Measurements from ENCODE around the gene SETSIP.

SETSIP gene

DNA sequence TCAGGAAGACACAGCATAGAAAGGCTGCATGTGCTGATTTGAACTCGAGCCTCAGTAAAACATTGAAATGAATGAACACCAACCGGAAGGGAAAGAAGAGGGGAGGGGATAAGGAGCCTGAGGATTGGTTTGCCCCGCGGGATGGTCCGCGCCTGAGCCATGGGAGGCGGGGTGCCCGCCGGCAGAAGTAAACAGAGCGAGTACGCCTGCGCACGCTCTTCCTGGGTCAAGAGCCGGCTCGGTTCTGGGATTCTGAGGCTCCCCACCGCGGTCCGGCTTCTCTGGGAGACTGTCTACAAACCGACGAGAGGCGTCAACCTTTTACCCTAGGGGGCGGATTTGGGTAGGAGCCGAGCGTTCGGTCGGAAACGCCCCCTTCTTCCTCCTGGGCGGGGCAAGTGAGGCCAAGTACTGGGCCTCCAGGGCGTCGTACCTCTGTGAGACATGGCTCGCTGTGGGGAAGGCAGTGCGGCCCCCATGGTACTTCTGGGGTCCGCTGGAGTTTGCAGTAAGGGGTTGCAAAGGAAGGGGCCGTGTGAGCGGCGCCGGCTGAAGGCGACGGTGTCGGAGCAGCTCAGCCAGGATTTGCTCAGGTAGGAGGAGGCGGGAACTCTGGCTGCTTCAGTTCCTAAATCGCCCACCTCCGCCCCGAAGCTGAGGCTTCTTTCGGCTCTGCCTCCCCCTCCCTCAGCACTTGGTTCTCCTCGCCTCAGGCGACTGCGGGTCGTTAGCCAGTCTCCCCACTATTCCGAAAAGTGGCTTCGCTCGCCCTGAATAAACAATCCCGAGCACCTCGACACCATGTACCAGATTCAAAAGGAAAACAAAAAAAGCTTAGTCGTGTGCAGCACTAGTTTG is 5.1 kb upstream of the SETSIP start, which contains the start of gene BTBD8 (continued):
- TF ChIP-seq ZNF658 (tag by site-specific recombination; IDR thresholded peaks at IDR 0.05), result no peak
- TF ChIP-seq ZNF510 (tag by site-specific recombination; IDR thresholded peaks at IDR 0.05; ENCODE audit: insufficient replicate concordance), result no peak
- TF ChIP-seq ZFP69B (tag by site-specific recombination; IDR thresholded peaks at IDR 0.05), result no peak
- no peak for TF ChIP-seq ZNF311 (tag by site-specific recombination; IDR thresholded peaks at IDR 0.05; ENCODE audit: borderline replicate concordance)
- TF ChIP-seq, protein P1, sequence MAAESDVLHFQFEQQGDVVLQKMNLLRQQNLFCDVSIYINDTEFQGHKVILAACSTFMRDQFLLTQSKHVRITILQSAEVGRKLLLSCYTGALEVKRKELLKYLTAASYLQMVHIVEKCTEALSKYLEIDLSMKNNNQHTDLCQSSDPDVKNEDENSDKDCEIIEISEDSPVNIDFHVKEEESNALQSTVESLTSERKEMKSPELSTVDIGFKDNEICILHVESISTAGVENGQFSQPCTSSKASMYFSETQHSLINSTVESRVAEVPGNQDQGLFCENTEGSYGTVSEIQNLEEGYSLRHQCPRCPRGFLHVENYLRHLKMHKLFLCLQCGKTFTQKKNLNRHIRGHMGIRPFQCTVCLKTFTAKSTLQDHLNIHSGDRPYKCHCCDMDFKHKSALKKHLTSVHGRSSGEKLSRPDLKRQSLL (tag by site-specific recombination; IDR thresholded peaks at IDR 0.05), result peak; percentile 85

DNA sequence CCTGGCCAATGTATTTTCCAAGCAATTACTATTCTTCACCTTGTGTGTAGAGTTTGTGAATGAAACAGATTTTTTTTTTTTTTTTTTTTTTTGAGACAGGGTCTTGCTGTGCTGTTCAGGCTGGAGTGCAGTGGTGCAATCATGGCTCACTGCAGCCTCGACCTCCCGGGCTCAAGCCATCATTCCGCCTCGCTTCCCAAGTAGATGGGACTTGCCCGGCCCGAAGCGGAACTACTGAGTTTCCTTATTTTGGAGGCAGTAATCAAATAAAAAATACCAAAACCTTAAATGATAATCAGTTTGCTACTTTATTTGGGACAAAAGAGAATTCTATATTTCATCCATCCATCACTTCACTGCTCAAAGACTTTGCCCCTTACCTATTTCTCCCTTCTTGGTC is 4.2 kb upstream of the SETSIP start:
- H3K36me3 ChIP-seq (ENCODE audit: control insufficient read depth in 2 of 2, insufficient read depth in 1 of 2, low read length in 2 of 2), result no peaks in the 10 kb centered on the region
- TF ChIP-seq ZNF221 (tag by site-specific recombination; IDR thresholded peaks at IDR 0.05; ENCODE audit: borderline replicate concordance), result no peak
- no peak for TF ChIP-seq ZNF501 (tag by site-specific recombination; IDR thresholded peaks at IDR 0.05)
- TF ChIP-seq, protein P2, sequence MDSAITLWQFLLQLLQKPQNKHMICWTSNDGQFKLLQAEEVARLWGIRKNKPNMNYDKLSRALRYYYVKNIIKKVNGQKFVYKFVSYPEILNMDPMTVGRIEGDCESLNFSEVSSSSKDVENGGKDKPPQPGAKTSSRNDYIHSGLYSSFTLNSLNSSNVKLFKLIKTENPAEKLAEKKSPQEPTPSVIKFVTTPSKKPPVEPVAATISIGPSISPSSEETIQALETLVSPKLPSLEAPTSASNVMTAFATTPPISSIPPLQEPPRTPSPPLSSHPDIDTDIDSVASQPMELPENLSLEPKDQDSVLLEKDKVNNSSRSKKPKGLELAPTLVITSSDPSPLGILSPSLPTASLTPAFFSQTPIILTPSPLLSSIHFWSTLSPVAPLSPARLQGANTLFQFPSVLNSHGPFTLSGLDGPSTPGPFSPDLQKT (IDR thresholded peaks at IDR 0.05; ENCODE audit: borderline replicate concordance, low read depth, low read length), result no peak
- no peak for TF ChIP-seq KLF7 (tag by site-specific recombination; IDR thresholded peaks at IDR 0.05; ENCODE audit: borderline replicate concordance)
- no peak for TF ChIP-seq ZNF670 (tag by site-specific recombination; IDR thresholded peaks at IDR 0.05; ENCODE audit: low read depth)
- no peak for TF ChIP-seq ZNF626 (tag by site-specific recombination; IDR thresholded peaks at IDR 0.05)
- no peak for TF ChIP-seq ZNF76 (tag by site-specific recombination; IDR thresholded peaks at IDR 0.05; ENCODE audit: borderline replicate concordance, low read depth)
- TF ChIP-seq ZNF121 (tag by site-specific recombination; IDR thresholded peaks at IDR 0.05), result peak; percentile 35; the same call in 1 of the 2 replicates
- no peak for TF ChIP-seq ZFP3 (tag by site-specific recombination; IDR thresholded peaks at IDR 0.05; ENCODE audit: low read depth)
- TF ChIP-seq, protein P3, sequence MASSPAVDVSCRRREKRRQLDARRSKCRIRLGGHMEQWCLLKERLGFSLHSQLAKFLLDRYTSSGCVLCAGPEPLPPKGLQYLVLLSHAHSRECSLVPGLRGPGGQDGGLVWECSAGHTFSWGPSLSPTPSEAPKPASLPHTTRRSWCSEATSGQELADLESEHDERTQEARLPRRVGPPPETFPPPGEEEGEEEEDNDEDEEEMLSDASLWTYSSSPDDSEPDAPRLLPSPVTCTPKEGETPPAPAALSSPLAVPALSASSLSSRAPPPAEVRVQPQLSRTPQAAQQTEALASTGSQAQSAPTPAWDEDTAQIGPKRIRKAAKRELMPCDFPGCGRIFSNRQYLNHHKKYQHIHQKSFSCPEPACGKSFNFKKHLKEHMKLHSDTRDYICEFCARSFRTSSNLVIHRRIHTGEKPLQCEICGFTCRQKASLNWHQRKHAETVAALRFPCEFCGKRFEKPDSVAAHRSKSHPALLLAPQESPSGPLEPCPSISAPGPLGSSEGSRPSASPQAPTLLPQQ (tag by site-specific recombination; IDR thresholded peaks at IDR 0.05), result no peak
- no peak for TF ChIP-seq ZBTB20 (tag by site-specific recombination; IDR thresholded peaks at IDR 0.05)
- TF ChIP-seq, protein P4, sequence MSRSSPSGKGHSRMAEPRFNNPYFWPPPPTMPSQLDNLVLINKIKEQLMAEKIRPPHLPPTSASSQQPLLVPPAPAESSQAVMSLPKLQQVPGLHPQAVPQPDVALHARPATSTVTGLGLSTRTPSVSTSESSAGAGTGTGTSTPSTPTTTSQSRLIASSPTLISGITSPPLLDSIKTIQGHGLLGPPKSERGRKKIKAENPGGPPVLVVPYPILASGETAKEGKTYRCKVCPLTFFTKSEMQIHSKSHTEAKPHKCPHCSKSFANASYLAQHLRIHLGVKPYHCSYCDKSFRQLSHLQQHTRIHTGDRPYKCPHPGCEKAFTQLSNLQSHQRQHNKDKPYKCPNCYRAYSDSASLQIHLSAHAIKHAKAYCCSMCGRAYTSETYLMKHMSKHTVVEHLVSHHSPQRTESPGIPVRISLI (tag by site-specific recombination; IDR thresholded peaks at IDR 0.05), result 0 out of 2 replicates have a peak, but pooled peaks have one; percentile 22
- TF ChIP-seq SETDB1 (IDR thresholded peaks at IDR 0.05; ENCODE audit: insufficient read length, low read length), result no peak
- no peaks in the 10 kb centered on the region for H3K9me3 ChIP-seq (ENCODE audit: control insufficient read depth, insufficient read depth, low read depth, low read length)
- H3K27ac ChIP-seq (ENCODE audit: extremely low read depth, low read depth, low read length), result no peak overlapping the region
- CTCF ChIA-PET, result no interaction called here
- POLR2A ChIA-PET, result no interaction called here
- H3K4me1 ChIP-seq (ENCODE audit: control insufficient read depth, insufficient read depth, low read length), result peaks cover 2% of the 10 kb centered on the region; the same call in 1 of the 2 replicates
- H3K4me3 ChIP-seq (ENCODE audit: low read depth, low read length), result no peak overlapping the region
